ENCODE measurements around the gene NTN3. TPM values are rescaled to one million over a fixed set of nuclear protein-coding genes. Genes with fewer than 3 reads are reported as not detected.
"Not testable (repeated sequence)": the region's sequence is repeated elsewhere in the genome, so short reads cannot be mapped to it uniquely, and the experiment has no call there.

NTN3 gene
- total RNA-seq, 1 experiment from 2014 or later = 0.39 TPM

- no peaks in the 10 kb centered on the region for H3K27me3 ChIP-seq (replicated peaks; ENCODE audit: control insufficient read depth, insufficient read depth, low read length)
- no peak overlapping the region for H3K4me3 ChIP-seq (ENCODE audit: low read depth, low read length)
- Mint-ChIP-seq H3K27me3 (ENCODE audit: insufficient read depth, unreplicated experiment) (no peaks in the 10 kb centered on the region), H3K4me3 (ENCODE audit: unreplicated experiment) (no peak overlapping the region), H3K36me3 (ENCODE audit: insufficient read depth, unreplicated experiment) (peaks cover 85% of the 10 kb centered on the region), H3K4me1 (ENCODE audit: low read depth, unreplicated experiment) (no peaks in the 10 kb centered on the region), H3K9me3 (ENCODE audit: unreplicated experiment) (no peaks in the 10 kb centered on the region), H3K27ac (ENCODE audit: unreplicated experiment) (no peak overlapping the region)
- no TSS peak for BruUV-seq (replicated peaks)
- peaks cover 4% of the 10 kb centered on the region for H3K36me3 ChIP-seq (ENCODE audit: control insufficient read depth, insufficient read depth, low read length)
- ChIA-PET POLR2A (no interaction called here), CTCF (no interaction called here)
- no peaks in the 10 kb centered on the region for H3K9me3 ChIP-seq
- no peak for DNase-seq
- TF ChIP-seq, protein P1, sequence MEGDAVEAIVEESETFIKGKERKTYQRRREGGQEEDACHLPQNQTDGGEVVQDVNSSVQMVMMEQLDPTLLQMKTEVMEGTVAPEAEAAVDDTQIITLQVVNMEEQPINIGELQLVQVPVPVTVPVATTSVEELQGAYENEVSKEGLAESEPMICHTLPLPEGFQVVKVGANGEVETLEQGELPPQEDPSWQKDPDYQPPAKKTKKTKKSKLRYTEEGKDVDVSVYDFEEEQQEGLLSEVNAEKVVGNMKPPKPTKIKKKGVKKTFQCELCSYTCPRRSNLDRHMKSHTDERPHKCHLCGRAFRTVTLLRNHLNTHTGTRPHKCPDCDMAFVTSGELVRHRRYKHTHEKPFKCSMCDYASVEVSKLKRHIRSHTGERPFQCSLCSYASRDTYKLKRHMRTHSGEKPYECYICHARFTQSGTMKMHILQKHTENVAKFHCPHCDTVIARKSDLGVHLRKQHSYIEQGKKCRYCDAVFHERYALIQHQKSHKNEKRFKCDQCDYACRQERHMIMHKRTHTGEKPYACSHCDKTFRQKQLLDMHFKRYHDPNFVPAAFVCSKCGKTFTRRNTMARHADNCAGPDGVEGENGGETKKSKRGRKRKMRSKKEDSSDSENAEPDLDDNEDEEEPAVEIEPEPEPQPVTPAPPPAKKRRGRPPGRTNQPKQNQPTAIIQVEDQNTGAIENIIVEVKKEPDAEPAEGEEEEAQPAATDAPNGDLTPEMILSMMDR (IDR thresholded peaks at IDR 0.05; ENCODE audit: insufficient read depth in 1 of 2, low read depth in 1 of 2, low read length in 1 of 2, severe bottlenecking in 1 of 2, unreplicated experiment in 1 of 2) = no peak
- intact Hi-C loops (cut with micrococcal nuclease; ENCODE audit: unreplicated experiment) = loop anchor here (10.0 kb wide), 1 partner anchor 65 kb away; no protein-coding TSS in a partner anchor
- H3K4me1 ChIP-seq = no peaks in the 10 kb centered on the region
These were observed 31.5 kb upstream of the NTN3 start for GRCh38 chr16:2439598-2439997.

- H3K9me3 ChIP-seq; H3K4me3 Mint-ChIP-seq (ENCODE audit: unreplicated experiment); DNase-seq; H3K36me3 ChIP-seq (ENCODE audit: control insufficient read depth, insufficient read depth, low read length); H3K27me3 ChIP-seq (replicated peaks; ENCODE audit: control insufficient read depth, insufficient read depth, low read length); H3K27ac Mint-ChIP-seq (ENCODE audit: unreplicated experiment); H3K4me3 ChIP-seq (ENCODE audit: low read depth, low read length); H3K4me1 Mint-ChIP-seq (ENCODE audit: low read depth, unreplicated experiment); CTCF ChIA-PET; H3K4me1 ChIP-seq; H3K27me3 Mint-ChIP-seq (ENCODE audit: insufficient read depth, unreplicated experiment); intact Hi-C loops (cut with micrococcal nuclease; ENCODE audit: unreplicated experiment); H3K9me3 Mint-ChIP-seq (ENCODE audit: unreplicated experiment); BruUV-seq (replicated peaks): not testable (repeated sequence)
- POLR2A ChIA-PET = interaction anchor here (1.1 kb wide), 1 partner anchor 9 kb away, joined by 3 read pairs; no protein-coding TSS in a partner anchor
- H3K36me3 Mint-ChIP-seq (ENCODE audit: insufficient read depth, unreplicated experiment) = peaks cover 86% of the 10 kb centered on the region
These were observed 29.8 kb upstream of the NTN3 start for GRCh38 chr16:2441143-2441804.

DNA sequence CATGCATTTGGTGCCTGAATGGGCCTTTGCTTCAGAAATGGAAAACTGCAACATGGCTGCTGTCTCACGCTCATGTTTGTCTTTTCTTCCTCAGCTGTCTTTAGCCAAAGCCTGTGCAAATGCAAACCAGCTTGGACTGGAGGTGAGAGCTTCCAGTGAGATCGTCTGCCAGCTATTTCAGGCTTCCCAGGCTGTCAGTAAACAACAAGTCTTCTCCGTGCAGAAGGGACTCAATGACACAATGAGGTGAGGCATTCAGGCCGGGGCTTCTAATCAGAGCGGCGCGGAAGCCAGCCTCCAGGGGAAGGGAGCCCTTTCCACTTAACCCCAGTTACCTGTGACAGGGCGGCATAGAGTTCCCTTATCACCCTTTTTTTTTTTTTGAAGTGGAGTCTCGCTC lies 27.5 kb upstream of the NTN3 start:
- H3K4me3 Mint-ChIP-seq (ENCODE audit: unreplicated experiment) = no peak overlapping the region
- no peak overlapping the region for H3K27ac Mint-ChIP-seq (ENCODE audit: unreplicated experiment)
- no peak for DNase-seq
- H3K27me3 ChIP-seq (replicated peaks; ENCODE audit: control insufficient read depth, insufficient read depth, low read length) = no peaks in the 10 kb centered on the region
- H3K4me1 ChIP-seq = no peaks in the 10 kb centered on the region
- TF ChIP-seq, protein P1 (IDR thresholded peaks at IDR 0.05; ENCODE audit: insufficient read depth in 1 of 2, low read depth in 1 of 2, low read length in 1 of 2, severe bottlenecking in 1 of 2, unreplicated experiment in 1 of 2) = no peak
- no peaks in the 10 kb centered on the region for H3K4me1 Mint-ChIP-seq (ENCODE audit: low read depth, unreplicated experiment)
- intact Hi-C loops (cut with micrococcal nuclease; ENCODE audit: unreplicated experiment) = no loop called here
- H3K36me3 Mint-ChIP-seq (ENCODE audit: insufficient read depth, unreplicated experiment) = peaks cover 80% of the 10 kb centered on the region
- no peak overlapping the region for H3K4me3 ChIP-seq (ENCODE audit: low read depth, low read length)
- peaks cover 5% of the 10 kb centered on the region for H3K36me3 ChIP-seq (ENCODE audit: control insufficient read depth, insufficient read depth, low read length)
- H3K9me3 ChIP-seq = no peaks in the 10 kb centered on the region
- H3K27me3 Mint-ChIP-seq (ENCODE audit: insufficient read depth, unreplicated experiment) = no peaks in the 10 kb centered on the region
- no peaks in the 10 kb centered on the region for H3K9me3 Mint-ChIP-seq (ENCODE audit: unreplicated experiment)
- POLR2A ChIA-PET = no interaction called here
- no TSS peak for BruUV-seq (replicated peaks)
- CTCF ChIA-PET = interaction anchor here (0.7 kb wide), 1 partner anchor 16 kb away, joined by 4 read pairs; no protein-coding TSS in a partner anchor

All from Caco-2 (cell line).